ENCODE measurements around the gene RBM47.
"Not testable (repeated sequence)": the region's sequence is repeated elsewhere in the genome, so short reads cannot be mapped to it uniquely, and the experiment has no call there.

The RBM47 gene

GRCh38 chr4:40395166-40395900 lies 234.3 kb downstream of the RBM47 start:
- H3K4me3 ChIP-seq (ENCODE audit: low read depth, low read length) = no peak overlapping the region
- no peak for TF ChIP-seq CTCF (IDR thresholded peaks at IDR 0.05; ENCODE audit: low read depth, low read length, missing control alignments)
- in situ Hi-C loops (cut with HindIII; ENCODE audit: low sequenced_read_pairs) = no loop called here
- DNase-seq (ENCODE audit: low read depth) = no peak

GRCh38 chr4:40394236-40394635 lies 235.4 kb downstream of the RBM47 start:
- no peak overlapping the region for H3K4me3 ChIP-seq (ENCODE audit: low read depth, low read length)
- in situ Hi-C loops (cut with HindIII; ENCODE audit: low sequenced_read_pairs) = no loop called here
- DNase-seq (ENCODE audit: low read depth) = no peak
- TF ChIP-seq CTCF (IDR thresholded peaks at IDR 0.05; ENCODE audit: low read depth, low read length, missing control alignments) = no peak

GRCh38 chr4:40392241-40392640 lies 237.4 kb downstream of the RBM47 start:
- in situ Hi-C loops (cut with HindIII; ENCODE audit: low sequenced_read_pairs); DNase-seq (ENCODE audit: low read depth); H3K4me3 ChIP-seq (ENCODE audit: low read depth, low read length): not testable (repeated sequence)

- DNase-seq (ENCODE audit: low read depth) = no peak
- no peak for TF ChIP-seq CTCF (IDR thresholded peaks at IDR 0.05; ENCODE audit: low read depth, low read length, missing control alignments)
- no peak overlapping the region for H3K4me3 ChIP-seq (ENCODE audit: low read depth, low read length)
- in situ Hi-C loops (cut with HindIII; ENCODE audit: low sequenced_read_pairs) = no loop called here
These were observed 239.7 kb downstream of the RBM47 start for GRCh38 chr4:40389986-40390385.

GRCh38 chr4:40388239-40388638 lies 241.4 kb downstream of the RBM47 start:
- no peak for TF ChIP-seq CTCF (IDR thresholded peaks at IDR 0.05; ENCODE audit: low read depth, low read length, missing control alignments)
- DNase-seq (ENCODE audit: low read depth) = no peak
- in situ Hi-C loops (cut with HindIII; ENCODE audit: low sequenced_read_pairs) = no loop called here
- H3K4me3 ChIP-seq (ENCODE audit: low read depth, low read length) = no peak overlapping the region

- in situ Hi-C loops (cut with HindIII; ENCODE audit: low sequenced_read_pairs) = no loop called here
These were observed 249.0 kb downstream of the RBM47 start for GRCh38 chr4:40380647-40381046.

More at GRCh38 chr4:40380647-40381046, 249.0 kb downstream of the RBM47 start:
- TF ChIP-seq CTCF (IDR thresholded peaks at IDR 0.05; ENCODE audit: low read depth, low read length, missing control alignments) = no peak
- no peak for DNase-seq (ENCODE audit: low read depth)
- no peak overlapping the region for H3K4me3 ChIP-seq (ENCODE audit: low read depth, low read length)

Data from astrocyte of the cerebellum (primary cell).